GM21529 (cell line): ENCODE data around the gene C6orf89.
"Not testable (repeated sequence)": the region's sequence is repeated elsewhere in the genome, so short reads cannot be mapped to it uniquely, and the experiment has no call there.

Experiments
- ATAC-seq: cut with Tn5 transposase; IDR thresholded peaks from one replicate; pipeline ENCODE4 v1.9.1; 2021; ENCODE audit not compliant: unreplicated experiment

Gene C6orf89

GRCh38 chr6:36920049-36920448 lies 34.3 kb downstream of the C6orf89 start:
- ATAC-seq, result no peak

DNA sequence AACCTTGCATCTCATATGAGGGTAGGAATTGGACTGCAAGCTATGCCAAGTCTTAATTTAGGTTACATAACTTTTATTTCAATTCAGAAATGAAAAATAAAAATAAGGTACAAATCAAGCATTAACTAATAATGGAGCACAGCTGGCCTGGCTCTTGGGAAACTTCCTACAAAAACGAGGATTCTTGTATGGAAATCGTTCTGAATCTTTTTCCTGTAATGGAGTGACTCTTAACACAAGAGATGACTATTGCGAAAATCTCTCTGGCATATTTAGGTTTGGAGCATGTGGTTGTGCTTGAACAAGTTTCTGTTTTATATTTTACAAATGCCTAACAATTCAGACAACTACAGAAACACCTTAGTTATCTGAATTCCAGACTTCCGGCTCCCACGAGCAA lies 34.8 kb downstream of the C6orf89 start:
- no peak for ATAC-seq

GRCh38 chr6:36924131-36924530 lies 38.4 kb downstream of the C6orf89 start:
- no peak for ATAC-seq

- no peak for ATAC-seq
Observed at GRCh38 chr6:36924778-36925374, 39.1 kb downstream of the C6orf89 start.

DNA sequence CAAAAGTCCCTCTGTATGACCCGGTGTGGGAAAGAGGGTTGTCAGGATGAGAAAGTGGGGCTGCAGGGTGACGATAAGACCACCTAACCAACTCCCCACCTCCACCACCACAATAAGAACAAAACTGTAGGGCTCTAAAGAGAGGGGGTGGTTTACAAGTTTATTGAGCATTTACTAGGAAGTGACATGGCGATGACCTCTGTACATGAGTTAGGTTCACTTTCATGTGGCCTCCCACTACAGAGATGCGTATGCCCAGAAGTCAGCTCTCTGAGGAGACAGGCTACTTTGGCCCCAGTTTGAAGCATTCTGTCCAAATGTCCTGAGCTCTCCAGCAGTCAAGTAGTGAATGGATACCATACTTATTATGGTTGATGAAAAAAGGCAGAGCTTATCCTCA lies 40.1 kb downstream of the C6orf89 start:
- ATAC-seq, result no peak

GRCh38 chr6:36926708-36927513 lies 41.2 kb downstream of the C6orf89 start:
- no peak for ATAC-seq

DNA sequence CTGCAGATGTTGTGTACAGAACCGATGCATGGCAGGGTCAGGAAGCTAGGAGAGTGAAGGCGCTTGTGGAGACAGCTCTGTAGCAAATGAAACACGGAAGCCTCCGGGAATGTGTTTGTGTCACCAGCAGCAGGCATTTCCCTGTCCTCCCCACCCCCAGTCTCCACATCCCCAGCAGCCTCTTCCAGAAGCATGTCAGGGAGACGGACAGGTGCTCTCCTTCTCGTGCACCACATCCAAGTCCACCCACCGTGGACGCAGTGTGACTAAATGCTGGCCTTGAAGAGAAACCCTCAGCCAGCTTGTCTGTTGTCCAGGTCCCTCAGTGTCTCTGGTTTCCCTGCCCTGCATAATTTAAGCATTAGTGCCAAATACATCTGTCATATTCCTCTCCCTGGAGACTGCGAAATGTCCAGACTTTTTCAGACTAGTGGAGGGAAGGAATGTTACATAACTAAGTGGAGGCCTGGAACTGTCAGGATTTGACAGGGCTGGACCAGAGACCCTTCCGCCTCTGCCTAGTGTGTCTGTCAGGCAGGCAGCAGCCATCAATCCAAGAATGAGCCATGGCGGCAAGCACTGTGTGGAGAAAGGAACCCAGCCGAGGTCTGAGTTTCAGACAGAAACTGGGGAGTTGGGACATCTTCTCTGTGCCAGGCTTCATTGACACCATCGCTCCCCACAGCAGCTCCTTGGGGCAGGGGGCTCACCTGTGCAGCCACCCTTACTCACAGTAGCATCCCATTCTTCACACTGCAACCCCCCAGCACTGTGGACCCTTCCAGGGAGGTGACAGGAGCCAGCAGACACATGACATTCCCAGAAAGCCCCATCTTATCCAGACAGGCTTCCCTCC lies 42.2 kb downstream of the C6orf89 start:
- ATAC-seq, result no peak

DNA sequence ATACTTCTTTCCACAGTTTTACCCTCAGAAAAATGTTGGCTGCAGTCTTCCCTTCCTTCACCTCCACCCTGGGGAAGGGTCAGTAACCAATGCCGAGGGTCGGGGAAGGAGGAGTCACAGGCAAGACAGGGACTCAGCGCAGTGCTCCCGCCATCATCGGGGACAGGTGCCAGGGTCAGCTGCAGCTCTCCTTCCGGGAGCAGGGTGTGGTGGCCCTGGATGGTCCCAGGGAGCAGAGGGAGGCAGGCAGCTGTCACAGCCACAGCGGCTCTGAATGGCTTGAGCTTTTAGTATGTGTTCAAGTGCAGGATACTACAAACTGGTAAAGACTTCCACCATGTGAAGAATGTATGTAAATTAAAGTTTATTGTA lies 42.8 kb downstream of the C6orf89 start:
- no peak for ATAC-seq

DNA sequence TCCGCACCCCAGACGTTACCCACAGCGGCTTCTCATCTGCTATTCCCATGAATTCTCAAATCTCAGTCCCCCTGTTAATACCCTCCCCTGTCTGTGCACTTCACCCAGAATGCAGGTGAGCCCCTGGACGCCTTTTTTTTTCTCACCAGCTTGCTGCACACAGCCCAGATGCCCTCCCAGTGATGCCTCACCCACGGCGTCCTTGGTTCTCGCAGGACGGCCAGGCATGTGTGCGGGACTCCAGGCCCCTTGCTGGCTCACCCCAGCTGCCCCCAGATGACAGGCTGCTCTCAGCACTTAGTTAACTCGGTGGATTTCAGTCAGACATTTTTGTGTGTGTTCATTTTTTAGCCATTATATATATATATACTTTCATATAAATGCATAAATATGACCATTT lies 43.4 kb downstream of the C6orf89 start:
- no peak for ATAC-seq

DNA sequence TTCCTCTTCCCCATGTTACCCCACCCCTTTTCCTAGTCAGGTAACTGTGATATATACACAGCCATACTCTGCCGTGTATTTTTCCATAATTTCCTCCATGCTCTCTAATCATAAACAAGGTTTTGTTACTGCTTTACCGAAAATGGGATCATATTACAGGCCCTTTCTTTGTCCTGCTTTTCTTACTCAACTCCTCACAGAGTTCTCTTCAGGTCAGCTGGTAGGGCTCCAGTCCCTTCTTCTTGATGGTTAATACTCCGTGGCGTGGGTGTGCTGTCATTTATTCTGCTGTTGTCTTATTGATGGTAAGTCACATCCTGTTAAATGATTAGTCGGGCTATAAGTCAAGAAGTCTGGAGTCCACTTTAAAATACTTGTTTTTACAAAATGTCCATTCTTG lies 43.9 kb downstream of the C6orf89 start:
- no peak for ATAC-seq

GRCh38 chr6:36930483-36930882 lies 44.7 kb downstream of the C6orf89 start:
- ATAC-seq, result no peak

- ATAC-seq, result no peak
Observed at GRCh38 chr6:36933102-36933501, 47.4 kb downstream of the C6orf89 start.

DNA sequence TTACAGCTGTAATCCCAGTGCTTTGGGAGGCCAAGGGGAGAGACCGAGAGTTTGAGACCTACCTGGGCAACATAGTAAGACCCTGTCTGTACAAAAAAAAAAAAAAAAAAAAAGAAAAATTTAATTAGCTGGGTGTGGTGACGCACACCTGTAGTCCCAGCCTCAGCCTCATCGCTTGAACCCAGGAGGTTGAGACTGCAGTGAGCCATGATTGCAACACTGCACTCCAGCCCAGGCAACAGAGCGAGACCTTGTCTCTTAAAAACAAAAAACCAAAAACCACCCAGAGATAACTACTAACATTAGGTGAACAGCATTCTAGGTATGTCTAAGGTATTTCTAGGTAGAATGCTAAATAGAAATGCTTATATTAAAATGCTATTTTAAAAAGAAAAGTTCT lies 47.8 kb downstream of the C6orf89 start:
- ATAC-seq, result no peak

DNA sequence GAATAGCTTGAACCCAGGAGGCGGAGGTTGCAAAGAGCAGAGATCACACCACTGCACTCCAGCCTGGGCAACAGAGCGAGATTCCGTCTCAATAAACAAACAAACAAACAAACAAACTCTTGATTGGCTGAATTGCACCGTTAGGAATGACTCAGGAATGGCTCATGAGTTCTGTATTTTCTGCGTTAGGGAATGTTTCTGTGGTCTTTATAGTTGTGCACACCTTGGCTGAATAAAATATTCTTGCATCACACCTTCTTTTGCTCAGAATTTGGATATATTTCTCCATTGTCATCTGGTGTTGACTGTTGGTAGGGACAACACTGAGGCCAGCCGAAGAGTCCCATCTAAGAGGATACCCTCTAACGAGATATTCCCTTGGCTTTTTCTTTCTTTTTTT lies 49.1 kb downstream of the C6orf89 start:
- ATAC-seq, result no peak

DNA sequence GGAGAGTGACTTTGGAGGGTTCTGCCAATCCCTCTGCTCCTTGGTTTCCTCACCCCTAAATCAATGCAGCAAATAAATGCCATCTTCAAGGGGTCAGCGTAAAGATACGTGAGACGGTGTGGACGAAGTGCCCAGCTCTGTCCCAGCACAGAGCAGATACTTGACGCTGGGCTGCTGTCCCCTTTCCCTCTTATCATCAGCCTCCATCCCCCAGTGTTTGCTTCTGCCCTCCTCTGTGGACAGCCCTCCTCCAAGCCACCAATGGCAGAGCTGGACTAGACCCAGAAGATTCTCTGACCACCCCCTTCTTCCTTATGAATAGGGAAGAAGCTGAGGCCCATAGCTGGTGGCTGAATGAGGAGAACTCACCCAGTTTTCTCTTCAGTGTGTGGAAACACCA lies 51.1 kb downstream of the C6orf89 start:
- no peak for ATAC-seq

- ATAC-seq, result no peak
Observed at GRCh38 chr6:36937896-36938295, 52.1 kb downstream of the C6orf89 start.

DNA sequence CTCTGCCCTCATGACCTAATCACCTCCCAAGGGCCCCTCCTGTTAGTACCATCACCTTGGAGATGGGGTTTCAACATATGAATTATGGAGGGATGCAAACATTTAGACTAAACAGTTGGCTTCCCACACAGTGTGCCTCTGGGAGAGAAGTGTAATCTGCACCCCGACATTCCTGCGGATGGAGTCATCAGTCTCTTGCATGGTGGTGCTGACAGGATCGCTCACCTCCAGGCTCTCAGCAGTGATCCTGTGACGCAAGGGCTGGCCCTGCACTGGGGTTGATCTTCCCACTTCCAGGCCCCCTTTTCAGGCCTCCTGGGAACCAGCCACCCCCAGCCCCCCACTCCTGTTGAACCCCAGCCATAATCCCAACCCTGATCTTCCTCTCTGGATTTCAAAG lies 52.8 kb downstream of the C6orf89 start:
- ATAC-seq, result no peak

DNA sequence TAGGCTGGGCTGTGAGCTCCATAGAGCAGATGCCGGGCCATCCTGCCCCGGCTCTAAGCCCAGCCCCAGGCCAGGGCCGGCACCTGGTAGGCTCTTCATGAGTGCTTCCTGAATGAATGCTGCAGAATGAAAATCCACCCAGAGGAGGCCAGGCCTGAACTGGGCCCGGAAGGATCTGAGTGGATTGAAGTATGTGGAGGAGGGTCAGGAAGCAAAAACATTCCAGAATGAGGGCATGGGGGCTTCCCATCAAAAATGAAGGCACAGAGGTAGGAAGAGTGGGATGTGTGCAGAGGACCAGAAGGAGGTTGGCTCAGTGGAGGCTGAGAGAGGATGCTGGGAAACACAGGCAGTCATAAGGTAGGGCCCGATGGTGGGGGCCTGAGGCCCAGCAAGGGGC lies 53.3 kb downstream of the C6orf89 start:
- not testable (repeated sequence) for ATAC-seq

- ATAC-seq, result no peak
Observed at GRCh38 chr6:36940027-36940426, 54.3 kb downstream of the C6orf89 start.

DNA sequence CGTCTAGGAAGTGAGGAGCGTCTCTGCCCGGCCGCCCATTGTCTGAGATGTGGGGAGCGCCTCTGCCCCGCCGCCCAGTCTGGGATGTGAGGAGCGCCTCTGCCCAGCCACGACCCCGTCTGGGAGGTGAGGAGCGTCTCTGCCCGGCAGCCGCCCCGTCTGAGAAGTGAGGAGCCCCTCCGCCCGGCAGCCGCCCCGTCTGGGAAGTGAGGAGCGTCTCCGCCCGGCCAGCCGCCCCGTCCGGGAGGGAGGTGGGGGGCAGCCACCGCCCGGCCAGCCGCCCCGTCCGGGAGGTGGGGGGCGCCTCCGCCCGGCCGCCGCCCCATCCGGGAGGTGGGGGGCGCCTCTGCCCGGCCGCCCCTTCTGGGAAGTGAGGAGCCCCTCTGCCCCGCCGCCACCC lies 55.8 kb downstream of the C6orf89 start:
- not testable (repeated sequence) for ATAC-seq

GRCh38 chr6:36942329-36942728 lies 56.6 kb downstream of the C6orf89 start:
- not testable (repeated sequence) for ATAC-seq

- ATAC-seq, result no peak
Observed at GRCh38 chr6:36944650-36945049, 58.9 kb downstream of the C6orf89 start.
